Neutrophil (primary cell): ENCODE data around the gene SIGMAR1.

ENCODE experiments used
- H3K27ac ChIP-seq: fragments of 200-600 bp; sonication (generic); 2 replicates; pipeline ENCODE4 v1.5.1; 2016; ENCODE audit warnings: mild to moderate bottlenecking, moderate library complexity
- H3K27me3 ChIP-seq: fragments of 200-600 bp; sonication (generic); 2 replicates; pipeline ENCODE4 v1.6.0; 2016; ENCODE audit warnings: mild to moderate bottlenecking
- H3K36me3 ChIP-seq: fragments of 200-600 bp; sonication (generic); 2 replicates; pipeline ENCODE4 v1.5.1; 2017
- H3K4me1 ChIP-seq, 2 experiments: fragments of 200-600 bp in 1 of 2; sonication (generic) in 1 of 2; 1 replicate in 1 of 2; 2 replicates in 1 of 2; pipeline versions ENCODE4 v1.5.1 to v1.6.1; 2013 to 2016; ENCODE audit warnings: low read depth in 1 of 2, low read length in 1 of 2, mild to moderate bottlenecking in 1 of 2, moderate library complexity in 1 of 2; ENCODE audit not compliant: control insufficient read depth in 1 of 2, insufficient read depth in 1 of 2
- H3K4me3 ChIP-seq, 2 experiments: fragments of 200-600 bp in 1 of 2; sonication (generic) in 1 of 2; 1 replicate in 1 of 2; 2 replicates in 1 of 2; pipeline ENCODE4 v1.5.1; 2013 to 2016; ENCODE audit warnings: low read depth in 1 of 2, low read length in 1 of 2, mild to moderate bottlenecking in 1 of 2, moderate library complexity in 1 of 2
- H3K9me3 ChIP-seq: fragments of 200-600 bp; sonication (generic); 2 replicates; pipeline ENCODE4 v1.5.1; 2016
- CTCF ChIP-seq: fragments of 200-600 bp; sonication (generic); IDR thresholded peaks from 2 replicates; pipeline ENCODE4 v1.5.1; 2016; ENCODE audit warnings: antibody characterized with exemption

SIGMAR1 gene

GRCh38 chr9:34590381-34591247, 47.0 kb downstream of the SIGMAR1 start:
- Histone ChIP-seq H3K36me3 (no peaks in the 10 kb centered on the region), H3K27ac (no peak overlapping the region), H3K4me3 (peak overlapping the region; percentile 41 to 61), H3K27me3 (peaks cover 97% of the 10 kb centered on the region), H3K4me1 (peaks cover 19 to 22% of the 10 kb centered on the region in 2 experiments), H3K9me3 (no peaks in the 10 kb centered on the region)
- no peak for TF ChIP-seq CTCF

GRCh38 chr9:34589636-34590380, 47.8 kb downstream of the SIGMAR1 start, which contains the start of gene CNTFR:
Gene CNTFR, minus strand, starts transcription at chr9:34589724. Its CDS starts 20,743 bp downstream, at chr9:34568981.
- H3K27me3 ChIP-seq, result peaks cover 100% of the 10 kb centered on the region
- H3K36me3 ChIP-seq, result no peaks in the 10 kb centered on the region
- H3K9me3 ChIP-seq, result no peaks in the 10 kb centered on the region
- H3K4me3 ChIP-seq, result peak within 1 kb of the TSS in 1 of 2 experiments; percentile 61
- no peak within 1 kb of the TSS for H3K27ac ChIP-seq
- H3K4me1 ChIP-seq, result peaks cover 19 to 22% of the 10 kb centered on the region in 2 experiments
- no peak for TF ChIP-seq CTCF

- Histone ChIP-seq H3K9me3 (no peaks in the 10 kb centered on the region), H3K36me3 (no peaks in the 10 kb centered on the region), H3K4me3 (no peak overlapping the region), H3K27ac (no peak overlapping the region), H3K27me3 (peaks cover 100% of the 10 kb centered on the region), H3K4me1 (peaks cover 19 to 22% of the 10 kb centered on the region in 2 experiments)
- no peak for TF ChIP-seq CTCF
These were observed 48.6 kb downstream of the SIGMAR1 start for GRCh38 chr9:34588671-34589635.

GRCh38 chr9:34587271-34587670, 50.3 kb downstream of the SIGMAR1 start:
- no peak for TF ChIP-seq CTCF
- Histone ChIP-seq H3K4me3 (no peak overlapping the region), H3K27me3 (peaks cover 100% of the 10 kb centered on the region), H3K4me1 (peaks cover 19 to 22% of the 10 kb centered on the region in 2 experiments), H3K36me3 (no peaks in the 10 kb centered on the region), H3K9me3 (no peaks in the 10 kb centered on the region), H3K27ac (no peak overlapping the region)
